ENCODE measurements around the gene HTRA1. TPM values are rescaled to one million over a fixed set of nuclear protein-coding genes. Genes with fewer than 3 reads are reported as not detected.

The HTRA1 gene
- polyA plus RNA-seq, 1 of the 3 experiments (the other 2 are of a cell fraction) = 291 TPM

- Histone ChIP-seq H3K9ac (no peak overlapping the region), H3K4me2 (no peak overlapping the region), H4K20me1 (ENCODE audit: insufficient read depth) (no peaks in the 10 kb centered on the region), H3K79me2 (ENCODE audit: insufficient read depth) (no peaks in the 10 kb centered on the region), H2AFZ (ENCODE audit: low read depth) (no peak overlapping the region), H3K9me2 (no peaks in the 10 kb centered on the region), H3K4me1 (ENCODE audit: control insufficient read depth in 1 of 2, insufficient read depth in 2 of 2, low read depth in 1 of 2, low read length in 1 of 2) (peaks cover 0 to 8% of the 10 kb centered on the region in 2 experiments; a peak in 1 of 4 replicates), H3K4me3 (ENCODE audit: low read depth in 2 of 2, low read length in 1 of 2) (no peak overlapping the region), H3F3A (replicated peaks; ENCODE audit: insufficient read depth) (no peaks in the 10 kb centered on the region), H3K27me3 (ENCODE audit: insufficient read depth) (no peaks in the 10 kb centered on the region), H3K9me3 (no peaks in the 10 kb centered on the region), H3K27ac (ENCODE audit: low read depth in 2 of 2, low read length in 1 of 2) (no peak overlapping the region), H3K36me3 (replicated peaks in 1 of 2; ENCODE audit: control insufficient read depth in 1 of 2, insufficient read depth in 2 of 2, low read length in 1 of 2) (peaks cover 3 to 14% of the 10 kb centered on the region in 2 experiments)
- ChIA-PET CTCF (no interaction called here), POLR2A (no interaction called here)
- DNase-seq = no peak
- WGBS (ENCODE audit: low lambda C conversion rate) = 86% methylated on average over 7 of the region's 7 CpGs
- TF ChIP-seq NRF1 (IDR thresholded peaks at IDR 0.05; ENCODE audit: low read depth, low read length) (no peak), SMC3 (IDR thresholded peaks at IDR 0.05; ENCODE audit: low read depth, low read length) (no peak), TEAD4 (IDR thresholded peaks at IDR 0.05; ENCODE audit: borderline replicate concordance, insufficient read depth) (no peak), EP300 (IDR thresholded peaks at IDR 0.05; ENCODE audit: borderline replicate concordance in 1 of 2, low read depth in 1 of 2, low read length in 1 of 2) (no peak), NFIC (IDR thresholded peaks at IDR 0.05; ENCODE audit: borderline replicate concordance) (no peak), YY1 (IDR thresholded peaks at IDR 0.05; ENCODE audit: low read depth) (no peak), TAF1 (IDR thresholded peaks at IDR 0.05; ENCODE audit: borderline replicate concordance, low read depth, low read length) (no peak), FOSL2 (IDR thresholded peaks at IDR 0.05; ENCODE audit: borderline replicate concordance, low read depth) (no peak), EZH2phosphoT487 (IDR thresholded peaks at IDR 0.05; ENCODE audit: borderline replicate concordance, low read depth) (no peak), JUND (IDR thresholded peaks at IDR 0.05) (no peak), ELF1 (IDR thresholded peaks at IDR 0.05) (no peak), CHD2 (IDR thresholded peaks at IDR 0.05; ENCODE audit: low read length, partially characterized antibody) (no peak), REST (IDR thresholded peaks at IDR 0.05; ENCODE audit: low read depth, low read length) (no peak), ZBTB33 (IDR thresholded peaks at IDR 0.05; ENCODE audit: borderline replicate concordance, low read depth) (no peak), GATA2 (CRISPR knock-in tag; IDR thresholded peaks at IDR 0.05) (no peak), GABPA (IDR thresholded peaks at IDR 0.05; ENCODE audit: low read depth) (no peak), RAD21 (IDR thresholded peaks at IDR 0.05; ENCODE audit: low read length) (no peak), MEF2A (IDR thresholded peaks at IDR 0.05; ENCODE audit: borderline replicate concordance, low read depth) (no peak), RXRA (IDR thresholded peaks at IDR 0.05; ENCODE audit: borderline replicate concordance, low read depth) (no peak)
- TF ChIP-seq, protein P1, sequence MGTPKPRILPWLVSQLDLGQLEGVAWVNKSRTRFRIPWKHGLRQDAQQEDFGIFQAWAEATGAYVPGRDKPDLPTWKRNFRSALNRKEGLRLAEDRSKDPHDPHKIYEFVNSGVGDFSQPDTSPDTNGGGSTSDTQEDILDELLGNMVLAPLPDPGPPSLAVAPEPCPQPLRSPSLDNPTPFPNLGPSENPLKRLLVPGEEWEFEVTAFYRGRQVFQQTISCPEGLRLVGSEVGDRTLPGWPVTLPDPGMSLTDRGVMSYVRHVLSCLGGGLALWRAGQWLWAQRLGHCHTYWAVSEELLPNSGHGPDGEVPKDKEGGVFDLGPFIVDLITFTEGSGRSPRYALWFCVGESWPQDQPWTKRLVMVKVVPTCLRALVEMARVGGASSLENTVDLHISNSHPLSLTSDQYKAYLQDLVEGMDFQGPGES (IDR thresholded peaks at IDR 0.05; ENCODE audit: low read depth, low read length) = no peak
These were observed 57.8 kb downstream of the HTRA1 start for GRCh38 chr10:122519144-122519543.

Measured in SK-N-SH (cell line).